Transverse colon (tissue), 4 donors: ENCODE results near the gene SYK.

ENCODE experiments used
- EP300 ChIP-seq: sonication (generic); formaldehyde crosslinking; IDR thresholded peaks from one replicate; pipeline ENCODE4 v1.6.1; 2017; ENCODE audit warnings: antibody characterized with exemption, low read depth
- POLR2A ChIP-seq: fragments of 450-650 bp; IDR thresholded peaks from one replicate; pipeline ENCODE4 v1.6.1; 2016; ENCODE audit warnings: antibody characterized with exemption, mild to moderate bottlenecking, moderate library complexity
- POLR2AphosphoS5 ChIP-seq, 3 donors: sonication (generic); formaldehyde crosslinking; IDR thresholded peaks; one replicate each; pipeline ENCODE4 v1.6.1; 2016; ENCODE audit warnings: antibody characterized with exemption in 3 of 3
- TF ChIP-seq, protein P1 (sequence below), 5 experiments: fragments of 200-600 bp in 3 of 5; fragments of 450-650 bp in 2 of 5; sonication (generic) in 3 of 5; IDR thresholded peaks; 1 replicate in 2 of 5; 2 replicates in 3 of 5; pipeline ENCODE4 v1.5.1; 2016 to 2017; ENCODE audit warnings: antibody characterized with exemption in 5 of 5, inconsistent platforms in 3 of 5, mild to moderate bottlenecking in 2 of 5, moderate library complexity in 1 of 5

DNA sequence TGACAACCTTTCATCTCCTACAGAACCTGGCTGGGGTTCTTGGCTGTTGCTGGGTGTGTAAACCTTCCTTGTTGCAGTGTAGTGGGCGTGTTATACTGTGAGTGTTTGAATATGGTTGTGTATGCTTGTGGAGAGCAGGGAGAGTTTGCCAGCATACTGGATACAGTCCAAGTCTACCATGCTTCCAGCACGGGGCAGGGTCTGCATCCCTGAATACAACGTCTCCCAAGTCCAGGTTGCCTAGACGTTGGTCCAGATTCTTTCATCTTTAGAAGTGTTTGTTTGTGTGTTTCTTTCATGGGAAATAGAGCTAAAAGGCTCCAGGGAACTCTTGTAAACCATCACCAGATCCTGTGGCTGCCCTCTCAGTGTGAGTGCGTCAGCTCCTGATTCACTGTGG lies 46.4 kb downstream of the SYK start:
- TF ChIP-seq, protein P1, sequence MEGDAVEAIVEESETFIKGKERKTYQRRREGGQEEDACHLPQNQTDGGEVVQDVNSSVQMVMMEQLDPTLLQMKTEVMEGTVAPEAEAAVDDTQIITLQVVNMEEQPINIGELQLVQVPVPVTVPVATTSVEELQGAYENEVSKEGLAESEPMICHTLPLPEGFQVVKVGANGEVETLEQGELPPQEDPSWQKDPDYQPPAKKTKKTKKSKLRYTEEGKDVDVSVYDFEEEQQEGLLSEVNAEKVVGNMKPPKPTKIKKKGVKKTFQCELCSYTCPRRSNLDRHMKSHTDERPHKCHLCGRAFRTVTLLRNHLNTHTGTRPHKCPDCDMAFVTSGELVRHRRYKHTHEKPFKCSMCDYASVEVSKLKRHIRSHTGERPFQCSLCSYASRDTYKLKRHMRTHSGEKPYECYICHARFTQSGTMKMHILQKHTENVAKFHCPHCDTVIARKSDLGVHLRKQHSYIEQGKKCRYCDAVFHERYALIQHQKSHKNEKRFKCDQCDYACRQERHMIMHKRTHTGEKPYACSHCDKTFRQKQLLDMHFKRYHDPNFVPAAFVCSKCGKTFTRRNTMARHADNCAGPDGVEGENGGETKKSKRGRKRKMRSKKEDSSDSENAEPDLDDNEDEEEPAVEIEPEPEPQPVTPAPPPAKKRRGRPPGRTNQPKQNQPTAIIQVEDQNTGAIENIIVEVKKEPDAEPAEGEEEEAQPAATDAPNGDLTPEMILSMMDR (IDR thresholded peaks at IDR 0.05): no peak
- no peak for TF ChIP-seq POLR2A
- TF ChIP-seq POLR2AphosphoS5 (IDR thresholded peaks at IDR 0.05): no peak
- TF ChIP-seq EP300: no peak
